SK-N-SH treated with all-trans-retinoic acid at 6 μM for 48 hours (cell line): ENCODE measurements around the gene CDK6.
A peak's percentile ranks its signal among the peaks of the same experiment; 100 is the strongest.

Experiments used
- ATAC-seq: fragments of 200-7000 bp; cut with Tn5 transposase; 3 replicates; pipeline ENCODE4 v1.9.1; 2020; ENCODE audit warnings: mild to moderate bottlenecking, moderate library complexity
- ARNTL ChIP-seq: fragments of 450-650 bp; formaldehyde crosslinking; IDR thresholded peaks from 2 replicates; pipeline ENCODE4 v1.5.0; 2020; ENCODE audit warnings: low read depth, mild to moderate bottlenecking, moderate library complexity, borderline replicate concordance
- BACH2 ChIP-seq: fragments of 250-450 bp; sonication (Bioruptor Pico); IDR thresholded peaks from 2 replicates; pipeline ENCODE4 v1.9.0; 2021; ENCODE audit warnings: mild to moderate bottlenecking, borderline replicate concordance
- CSDC2 ChIP-seq: fragments of 250-450 bp; sonication (Bioruptor Pico); IDR thresholded peaks from 2 replicates; pipeline ENCODE4 v1.5.0; 2020; ENCODE audit warnings: mild to moderate bottlenecking, moderate library complexity
- ESRRG ChIP-seq: fragments of 250-450 bp; sonication (Bioruptor Pico); IDR thresholded peaks from 2 replicates; pipeline ENCODE4 v1.6.1; 2021; ENCODE audit warnings: mild to moderate bottlenecking
- GLIS3 ChIP-seq: fragments of 250-450 bp; sonication (Bioruptor Pico); IDR thresholded peaks from 2 replicates; pipeline ENCODE4 v1.5.0; 2020; ENCODE audit warnings: mild to moderate bottlenecking, moderate library complexity
- ISL1 ChIP-seq: fragments of 250-450 bp; sonication (Bioruptor Pico); IDR thresholded peaks from 2 replicates; pipeline ENCODE4 v2.1.2; 2022; ENCODE audit warnings: mild to moderate bottlenecking, moderate library complexity
- POU6F1 ChIP-seq: fragments of 250-450 bp; sonication (Bioruptor Pico); IDR thresholded peaks from 2 replicates; pipeline ENCODE4 v1.8.0; 2021; ENCODE audit warnings: low read depth, mild to moderate bottlenecking, moderate library complexity, borderline replicate concordance
- RARB ChIP-seq: fragments of 250-450 bp; sonication (Bioruptor Pico); IDR thresholded peaks from 2 replicates; pipeline ENCODE4 v1.8.0; 2021; ENCODE audit warnings: mild to moderate bottlenecking, moderate library complexity
- SNAI2 ChIP-seq: fragments of 250-450 bp; sonication (Bioruptor Pico); IDR thresholded peaks from 2 replicates; pipeline ENCODE4 v1.5.0; 2020; ENCODE audit warnings: mild to moderate bottlenecking, moderate library complexity
- TCF4 ChIP-seq: fragments of 250-450 bp; sonication (Bioruptor Pico); IDR thresholded peaks from 2 replicates; pipeline ENCODE4 v1.8.0; 2021; ENCODE audit warnings: mild to moderate bottlenecking, moderate library complexity, borderline replicate concordance
- TOX ChIP-seq: fragments of 250-450 bp; sonication (Bioruptor Pico); IDR thresholded peaks from 2 replicates; pipeline ENCODE4 v1.8.0; 2021; ENCODE audit warnings: mild to moderate bottlenecking, moderate library complexity, borderline replicate concordance
- TSHZ2 ChIP-seq: fragments of 250-450 bp; sonication (Bioruptor Pico); IDR thresholded peaks from 2 replicates; pipeline ENCODE4 v1.5.0; 2020; ENCODE audit warnings: mild to moderate bottlenecking, moderate library complexity
- ZC3H10 ChIP-seq: fragments of 250-450 bp; sonication (Bioruptor Pico); IDR thresholded peaks from 2 replicates; pipeline ENCODE4 v1.5.1; 2021; ENCODE audit warnings: mild to moderate bottlenecking, moderate library complexity
- ZFP3 ChIP-seq: fragments of 250-450 bp; sonication (Bioruptor Pico); IDR thresholded peaks from 2 replicates; pipeline ENCODE4 v1.5.0; 2020; ENCODE audit warnings: mild to moderate bottlenecking, moderate library complexity
- ZFP30 ChIP-seq: fragments of 450-650 bp; formaldehyde crosslinking; IDR thresholded peaks from 2 replicates; pipeline ENCODE4 v1.5.0; 2022; ENCODE audit warnings: mild to moderate bottlenecking, moderate library complexity
- ZNF565 ChIP-seq: fragments of 450-650 bp; formaldehyde crosslinking; conservative IDR thresholded peaks from 2 replicates; pipeline ENCODE4 v1.5.0; 2020; ENCODE audit warnings: low read depth, mild to moderate bottlenecking, moderate library complexity
- ZNF70 ChIP-seq: fragments of 450-650 bp; formaldehyde crosslinking; IDR thresholded peaks from 2 replicates; pipeline ENCODE4 v1.5.0; 2020; ENCODE audit warnings: mild to moderate bottlenecking, moderate library complexity
- ZNF8 ChIP-seq: fragments of 450-650 bp; formaldehyde crosslinking; IDR thresholded peaks from 2 replicates; pipeline ENCODE4 v1.5.0; 2020; ENCODE audit warnings: mild to moderate bottlenecking, moderate library complexity
- TF ChIP-seq, protein P1 (sequence below): fragments of 250-450 bp; sonication (Bioruptor Pico); IDR thresholded peaks from 2 replicates; pipeline ENCODE4 v1.8.0; 2020; ENCODE audit warnings: mild to moderate bottlenecking, moderate library complexity, borderline replicate concordance
- TF ChIP-seq, protein P2 (sequence below): fragments of 250-450 bp; sonication (Bioruptor Pico); IDR thresholded peaks from 2 replicates; pipeline ENCODE4 v1.5.1; 2020; ENCODE audit warnings: low read depth, mild to moderate bottlenecking, moderate library complexity

The CDK6 gene

DNA sequence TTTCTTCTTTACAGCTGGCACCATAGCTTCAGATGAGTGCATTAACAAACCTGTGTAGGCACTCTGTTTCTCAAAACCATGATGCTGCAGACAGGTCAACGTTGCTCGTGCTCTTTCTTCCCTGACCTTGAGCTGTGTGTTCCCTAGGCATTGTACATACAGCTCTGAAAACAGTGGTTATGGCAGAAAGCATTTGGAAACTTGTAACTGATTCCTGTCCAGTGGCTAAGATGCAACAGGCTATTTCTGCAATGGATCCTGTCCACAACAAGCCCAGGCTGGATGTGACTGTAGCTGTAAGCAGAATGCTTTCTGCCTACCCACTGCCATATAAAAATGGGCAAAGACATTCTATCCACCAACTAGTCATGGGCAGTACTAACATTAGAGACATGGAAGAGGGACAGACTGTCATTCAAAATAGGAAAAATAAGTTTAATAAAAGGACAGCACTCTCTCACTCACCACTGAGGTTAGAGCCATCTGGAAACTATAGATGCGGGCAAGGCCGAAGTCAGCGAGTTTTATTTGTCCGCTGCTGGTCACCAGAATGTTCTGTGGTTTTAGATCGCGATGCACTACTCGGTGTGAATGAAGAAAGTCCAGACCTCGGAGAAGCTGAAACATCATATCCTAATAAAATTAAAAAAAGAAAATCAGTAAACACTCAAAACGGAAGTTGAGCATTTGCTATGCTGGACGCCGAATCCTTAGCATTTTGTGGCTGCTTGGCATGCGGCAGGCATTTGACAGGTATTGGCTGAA lies 111.0 kb downstream of the CDK6 start:
- no peak for TF ChIP-seq CSDC2 (CRISPR knock-in tag)
- no peak for TF ChIP-seq POU6F1

DNA sequence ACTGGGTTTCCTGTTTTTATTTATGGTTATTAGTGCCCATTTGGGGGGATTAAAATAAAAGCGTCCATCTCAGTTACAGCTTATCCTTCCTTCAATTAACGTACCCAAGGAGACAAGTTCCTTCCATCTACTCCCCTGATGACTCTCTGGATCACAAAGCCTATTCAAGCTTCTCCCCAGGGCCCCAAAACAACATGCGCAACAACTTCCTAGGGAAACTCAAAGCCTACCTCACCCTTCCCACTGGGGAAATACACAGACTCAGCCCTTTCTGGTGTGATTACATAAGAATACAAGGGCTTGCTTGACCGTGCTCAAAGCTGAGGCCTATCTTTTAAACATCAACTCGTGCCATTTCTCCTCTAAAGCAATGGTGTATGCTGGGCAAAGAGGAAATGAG lies 112.4 kb downstream of the CDK6 start:
- TF ChIP-seq, protein P1, sequence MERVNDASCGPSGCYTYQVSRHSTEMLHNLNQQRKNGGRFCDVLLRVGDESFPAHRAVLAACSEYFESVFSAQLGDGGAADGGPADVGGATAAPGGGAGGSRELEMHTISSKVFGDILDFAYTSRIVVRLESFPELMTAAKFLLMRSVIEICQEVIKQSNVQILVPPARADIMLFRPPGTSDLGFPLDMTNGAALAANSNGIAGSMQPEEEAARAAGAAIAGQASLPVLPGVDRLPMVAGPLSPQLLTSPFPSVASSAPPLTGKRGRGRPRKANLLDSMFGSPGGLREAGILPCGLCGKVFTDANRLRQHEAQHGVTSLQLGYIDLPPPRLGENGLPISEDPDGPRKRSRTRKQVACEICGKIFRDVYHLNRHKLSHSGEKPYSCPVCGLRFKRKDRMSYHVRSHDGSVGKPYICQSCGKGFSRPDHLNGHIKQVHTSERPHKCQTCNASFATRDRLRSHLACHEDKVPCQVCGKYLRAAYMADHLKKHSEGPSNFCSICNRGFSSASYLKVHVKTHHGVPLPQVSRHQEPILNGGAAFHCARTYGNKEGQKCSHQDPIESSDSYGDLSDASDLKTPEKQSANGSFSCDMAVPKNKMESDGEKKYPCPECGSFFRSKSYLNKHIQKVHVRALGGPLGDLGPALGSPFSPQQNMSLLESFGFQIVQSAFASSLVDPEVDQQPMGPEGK (CRISPR knock-in tag): 0 out of 2 replicates have a peak, but pooled peaks have one; percentile 18
- TF ChIP-seq SNAI2 (CRISPR knock-in tag): no peak
- TF ChIP-seq, all 23 proteins: peak for 1
- ATAC-seq: peak; percentile 25

More for the DNA sequence above, 111.0 kb downstream of the CDK6 start:
- no peak for ATAC-seq

- TF ChIP-seq, protein P2, sequence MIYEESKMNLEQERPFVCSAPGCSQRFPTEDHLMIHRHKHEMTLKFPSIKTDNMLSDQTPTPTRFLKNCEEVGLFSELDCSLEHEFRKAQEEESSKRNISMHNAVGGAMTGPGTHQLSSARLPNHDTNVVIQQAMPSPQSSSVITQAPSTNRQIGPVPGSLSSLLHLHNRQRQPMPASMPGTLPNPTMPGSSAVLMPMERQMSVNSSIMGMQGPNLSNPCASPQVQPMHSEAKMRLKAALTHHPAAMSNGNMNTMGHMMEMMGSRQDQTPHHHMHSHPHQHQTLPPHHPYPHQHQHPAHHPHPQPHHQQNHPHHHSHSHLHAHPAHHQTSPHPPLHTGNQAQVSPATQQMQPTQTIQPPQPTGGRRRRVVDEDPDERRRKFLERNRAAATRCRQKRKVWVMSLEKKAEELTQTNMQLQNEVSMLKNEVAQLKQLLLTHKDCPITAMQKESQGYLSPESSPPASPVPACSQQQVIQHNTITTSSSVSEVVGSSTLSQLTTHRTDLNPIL (CRISPR knock-in tag): peak; percentile 33; the same call in 1 of the 2 replicates
- TF ChIP-seq POU6F1 (no peak), ISL1 (peak; percentile 47)
- ATAC-seq: peak; percentile 72
Observed at GRCh38 chr7:92723205-92723604, 113.2 kb downstream of the CDK6 start.

DNA sequence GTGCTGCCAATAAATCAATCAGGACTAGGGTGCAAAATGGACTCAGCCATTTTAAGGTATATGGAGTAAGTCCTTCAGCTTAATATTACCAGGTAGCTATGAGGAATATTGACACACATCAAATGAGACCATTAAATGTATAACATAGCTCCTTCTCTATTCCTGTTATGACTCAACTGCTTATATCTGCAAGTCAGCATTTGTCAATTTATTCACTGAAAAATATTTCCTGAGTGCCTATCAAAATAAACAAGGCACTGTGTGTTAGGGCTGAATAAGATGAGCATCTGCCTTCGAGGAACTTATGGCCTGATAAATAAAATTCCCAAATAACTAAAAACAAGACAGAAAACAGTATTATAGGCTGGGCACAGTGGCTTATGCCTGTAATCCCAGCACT lies 113.8 kb downstream of the CDK6 start:
- TF ChIP-seq SNAI2 (CRISPR knock-in tag) (no peak), BACH2 (CRISPR knock-in tag) (no peak), ZFP30 (CRISPR knock-in tag) (no peak), POU6F1 (no peak), ZFP3 (CRISPR knock-in tag) (no peak), TSHZ2 (CRISPR knock-in tag) (no peak), ARNTL (no peak), ZNF565 (CRISPR knock-in tag) (no peak), RARB (CRISPR knock-in tag) (no peak), TOX (CRISPR knock-in tag) (no peak), TCF4 (CRISPR knock-in tag) (no peak), ISL1 (no peak), GLIS3 (CRISPR knock-in tag) (no peak), ZC3H10 (CRISPR knock-in tag) (no peak), ZNF8 (CRISPR knock-in tag) (no peak), ESRRG (CRISPR knock-in tag) (no peak), ZNF70 (CRISPR knock-in tag) (no peak)
- TF ChIP-seq, protein P1 (CRISPR knock-in tag): no peak
- ATAC-seq: no peak
